A549 treated with AZD9567 at 1 μM for 4 hours (cell line): ENCODE results near the gene FXYD4. TPM values are rescaled to one million over a fixed set of nuclear protein-coding genes. Genes with fewer than 3 reads are reported as not detected.

Experiments
- total RNA-seq: library from RNA; stranded (reverse); fragments of 200-300 nt; extraction: Qiagen RNA extraction; gene quantifications from 5 replicates; pipeline ENCODE4 v1.2.3, GENCODE V29; 2022; ENCODE audit not compliant: insufficient read depth

Gene FXYD4
- total RNA-seq, result 0.21 TPM in 1 of 5 replicates, not detected in the others

GRCh38 chr10:43371418-43371817, at the start of gene FXYD4:
Gene FXYD4 (plus strand): TSS chr10:43371636. CDS start chr10:43373747, 2,111 bp downstream.

GRCh38 chr10:43408710-43409384, 37.4 kb downstream of the FXYD4 start, which contains the start of gene HNRNPF:
Gene HNRNPF (minus strand): TSS chr10:43409186. CDS start chr10:43387884, 21,302 bp downstream.

Other genes starting within 250 kb of the FXYD4 start
- gene CSGALNACT2, start 233.2 kb upstream of the FXYD4 start, total RNA-seq, result 10.1 to 15.2 TPM (median 14.2 TPM) in 5 replicates
- gene RASGEF1A, start 104.6 kb upstream of the FXYD4 start, total RNA-seq, result 4.6 to 7.9 TPM (median 4.8 TPM) in 5 replicates
- gene HNRNPF, start 37.5 kb downstream of the FXYD4 start, total RNA-seq, result 317 to 349 TPM (median 335 TPM) in 5 replicates
- 6.0 to 7.4 TPM (median 7.1 TPM) in 5 replicates for gene ZNF487, start 65.5 kb downstream of the FXYD4 start, total RNA-seq
- gene ZNF239, start 203.0 kb downstream of the FXYD4 start, total RNA-seq, result 1.8 to 5.9 TPM (median 2.1 TPM) in 5 replicates
- 1.8 to 2.1 TPM (median 1.9 TPM) in 5 replicates for gene ZNF485, start 234.8 kb downstream of the FXYD4 start, total RNA-seq